ENCODE results near the gene CALHM1.

DNA sequence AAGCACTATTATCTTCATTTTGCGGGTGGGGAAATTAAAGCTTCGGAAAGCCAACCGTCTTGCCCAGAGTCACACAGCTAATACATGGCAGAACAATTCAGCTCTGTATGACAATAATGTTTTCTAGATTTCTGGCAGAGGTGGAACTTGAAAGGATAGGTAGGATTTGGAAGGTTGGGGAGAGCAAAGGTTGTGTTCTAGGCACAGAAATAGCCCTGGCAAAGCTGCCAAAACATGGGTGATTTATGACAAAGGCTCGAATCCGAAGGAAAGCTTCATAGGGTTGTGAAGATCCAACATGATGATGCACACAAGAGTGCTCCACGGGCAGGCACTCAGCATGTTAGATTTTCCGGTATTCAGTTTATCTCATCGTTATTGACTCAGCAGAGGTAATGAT lies 43.1 kb downstream of the CALHM1 start:
- TF ChIP-seq POLR2A (IDR thresholded peaks at IDR 0.05; ENCODE audit: low read length) (no peak), GATA1 (IDR thresholded peaks at IDR 0.05; ENCODE audit: low read depth, low read length) (no peak)

Data from erythroblast (primary cell).